SIG-M5 treated with dmso at 0.1 percent for 504 hours (cell line): Measurements from ENCODE around the gene GLRX5.
"Not testable (repeated sequence)": the region's sequence is repeated elsewhere in the genome, so short reads cannot be mapped to it uniquely, and the experiment has no call there.

ENCODE experiments used
- DNase-seq: peaks from one replicate; lab custom pipeline; 2025; ENCODE audit not compliant: unreplicated experiment; lab: John Stamatoyannopoulos, UW

Gene GLRX5

DNA sequence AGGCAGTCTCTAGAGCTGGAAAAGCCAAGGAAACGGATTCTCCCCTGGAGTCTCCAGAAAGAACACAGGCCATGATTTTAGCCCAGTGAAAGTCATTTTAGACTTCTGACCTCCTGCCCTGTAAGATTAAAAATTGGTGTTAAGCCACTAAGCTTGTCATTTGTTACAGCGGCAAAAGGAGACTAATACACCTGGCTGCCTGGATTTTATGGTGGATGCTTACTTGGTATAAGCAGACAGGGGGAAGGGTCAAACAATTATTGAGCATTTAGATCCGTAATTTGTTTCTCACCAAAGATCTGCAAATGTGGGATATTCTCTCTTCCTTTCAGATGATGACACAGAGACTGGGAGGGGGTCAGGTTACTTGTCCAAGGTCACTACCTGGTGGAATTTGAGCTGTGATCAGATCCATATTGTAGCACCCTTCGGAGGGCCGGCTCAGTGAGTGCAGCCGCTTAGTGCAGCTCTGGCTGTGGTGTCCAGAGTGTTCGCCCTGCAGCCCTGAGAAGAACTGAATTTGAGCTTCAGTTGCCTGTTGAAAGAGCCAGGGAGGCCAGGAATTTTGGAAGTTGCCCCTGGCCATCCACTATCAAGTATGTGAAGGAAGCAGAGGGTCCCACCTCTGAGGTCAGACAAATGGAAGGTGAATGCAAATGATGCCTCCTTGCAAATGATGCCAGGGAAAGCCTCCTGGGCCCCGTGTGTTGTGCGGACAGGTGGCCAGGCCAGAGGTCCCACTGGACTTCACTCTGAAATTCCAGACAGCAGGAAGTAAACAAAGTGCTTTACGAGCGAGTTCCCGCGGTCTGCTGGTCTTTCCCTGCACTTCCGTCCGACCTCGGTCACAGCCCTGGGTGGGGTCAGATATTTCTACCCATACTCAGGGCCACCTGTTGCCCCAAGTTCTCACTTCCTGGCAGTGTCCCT, 15.1 kb downstream of the GLRX5 start:
- DNase-seq: no peak

DNA sequence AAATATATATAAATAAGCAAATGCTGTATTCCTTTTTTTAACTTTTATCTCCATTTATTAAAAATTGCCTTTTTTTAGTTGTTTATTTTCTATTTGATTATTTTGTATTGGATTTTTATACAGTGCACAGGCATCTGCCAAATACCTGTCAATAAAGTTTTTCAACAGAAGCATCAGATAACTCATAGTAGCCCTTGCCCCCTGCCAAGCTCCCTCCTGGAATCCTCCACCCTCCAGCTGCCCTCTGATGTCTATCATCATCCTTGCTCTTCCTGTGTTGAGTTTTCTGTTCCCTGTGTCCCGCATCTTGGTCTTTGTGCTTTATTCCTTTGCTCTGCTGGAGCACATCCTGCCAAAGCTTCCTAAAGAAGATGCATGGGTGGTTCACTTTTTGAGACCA, 16.6 kb downstream of the GLRX5 start:
- no peak for DNase-seq

DNA sequence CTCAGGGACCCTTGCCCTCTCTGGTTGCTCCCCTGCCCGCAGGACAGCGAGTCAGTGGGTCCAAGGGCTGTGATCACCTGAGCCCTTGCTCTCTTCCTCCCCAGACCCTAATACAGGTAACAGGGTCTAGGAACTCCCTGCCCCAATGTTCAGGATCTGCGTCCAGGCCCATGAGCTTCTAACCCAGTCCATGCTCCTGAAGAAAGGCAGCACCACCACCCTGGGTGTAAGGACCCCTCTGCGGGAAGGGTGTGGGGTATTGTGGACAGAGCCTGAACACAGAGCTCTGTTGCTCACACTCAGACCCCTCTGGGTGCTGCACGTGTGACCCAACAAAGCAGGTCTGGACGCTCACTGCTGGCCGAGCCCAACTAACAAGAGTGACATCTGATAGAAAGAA, 18.3 kb downstream of the GLRX5 start:
- DNase-seq: no peak

DNA sequence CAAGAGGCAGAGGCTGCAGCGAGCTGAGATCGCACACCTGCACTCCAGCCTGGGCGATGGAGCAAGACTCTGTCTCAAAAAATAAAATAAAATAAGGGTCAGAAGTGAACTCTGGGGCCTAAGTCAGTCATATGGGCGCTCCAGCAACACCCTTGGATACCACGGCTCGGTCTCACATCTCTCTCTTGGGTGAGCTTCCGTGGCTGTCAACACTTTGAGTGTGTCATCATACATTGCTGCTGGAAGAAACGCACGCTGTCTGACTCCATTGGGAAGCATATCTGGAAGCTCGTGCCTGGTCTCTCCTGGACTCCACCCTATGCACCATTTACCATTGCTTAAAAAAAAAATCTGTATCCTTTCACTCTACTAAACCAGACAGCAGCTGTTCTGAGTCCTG, 20.2 kb downstream of the GLRX5 start:
- DNase-seq: no peak

DNA sequence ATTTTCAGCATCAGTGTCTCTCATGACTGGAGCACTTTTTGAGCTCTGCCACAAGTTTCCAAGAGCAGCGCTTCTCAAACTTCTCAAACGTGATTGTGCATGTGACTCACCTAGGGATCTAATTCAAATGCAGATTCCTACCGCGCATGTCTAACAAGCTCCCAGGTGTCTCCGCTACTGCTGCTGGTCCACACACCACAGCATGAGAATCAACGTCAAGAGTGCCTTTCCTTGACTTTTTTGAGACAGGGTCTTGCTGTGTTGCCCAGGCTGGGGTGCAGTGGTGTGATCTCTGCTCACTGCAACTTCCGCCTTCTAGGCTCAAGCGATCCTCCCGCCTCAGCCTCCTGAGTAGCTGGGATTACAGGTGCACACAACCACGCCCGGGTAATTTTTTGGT, 22.4 kb downstream of the GLRX5 start:
- DNase-seq: no peak

DNA sequence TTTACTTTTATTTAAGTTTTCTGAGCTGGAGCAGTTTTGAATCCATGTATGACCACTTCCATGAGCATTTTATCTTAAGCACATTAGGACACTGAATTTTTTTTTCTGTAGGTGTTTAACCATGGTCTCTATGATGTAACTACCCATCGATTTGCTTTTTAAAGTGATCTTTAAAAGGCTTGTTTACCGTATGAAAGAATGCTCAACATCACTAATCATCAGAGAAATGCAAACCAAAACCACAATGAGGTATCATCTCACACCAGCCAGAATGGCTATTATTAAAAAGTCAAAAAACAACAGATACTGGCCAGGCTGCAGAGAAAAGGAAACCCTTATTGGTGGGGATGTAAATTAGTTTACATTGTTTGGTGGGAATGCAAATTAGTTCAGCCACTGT, 23.0 kb downstream of the GLRX5 start:
- DNase-seq: no peak

DNA sequence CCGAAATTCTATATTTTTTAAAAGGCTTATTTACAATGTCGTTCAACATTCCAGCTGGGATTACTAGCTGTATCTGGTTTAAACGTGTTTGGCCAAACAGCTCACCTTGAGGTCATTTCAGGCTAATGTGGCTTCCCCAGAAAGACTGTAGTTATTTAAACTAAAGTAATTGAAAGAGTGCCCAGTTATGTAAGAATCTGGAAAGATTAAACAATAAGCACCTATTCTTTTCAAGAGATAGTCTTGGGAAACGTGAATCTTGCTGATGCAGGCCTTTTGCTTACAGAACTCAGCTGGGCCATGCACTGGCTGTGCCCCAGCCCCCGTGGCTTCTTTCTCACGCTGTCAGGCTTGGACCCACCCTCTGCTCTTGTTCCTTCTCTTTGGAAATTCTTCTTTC, 24.4 kb downstream of the GLRX5 start:
- DNase-seq: no peak

DNA sequence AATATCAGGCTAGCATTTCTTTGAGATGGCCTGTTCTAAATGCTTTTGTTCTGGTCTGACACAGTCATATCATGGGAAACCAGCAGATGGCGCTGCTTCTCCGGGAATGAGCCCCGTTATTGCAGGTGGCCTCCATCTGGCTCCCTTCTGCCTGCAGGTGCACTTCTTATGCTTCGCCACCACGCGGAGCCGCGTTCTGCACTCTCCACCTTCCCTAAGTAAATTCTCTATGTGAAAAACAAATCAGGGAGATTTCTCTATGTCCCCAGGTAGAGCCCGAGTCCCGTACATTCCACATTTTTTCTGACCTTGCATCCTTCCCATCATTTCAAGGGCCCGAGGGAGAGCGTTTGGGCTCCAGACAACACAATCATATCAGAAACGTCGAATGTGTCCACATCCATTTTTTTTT, 26.2 kb downstream of the GLRX5 start:
- peak; percentile 83 for DNase-seq

DNA sequence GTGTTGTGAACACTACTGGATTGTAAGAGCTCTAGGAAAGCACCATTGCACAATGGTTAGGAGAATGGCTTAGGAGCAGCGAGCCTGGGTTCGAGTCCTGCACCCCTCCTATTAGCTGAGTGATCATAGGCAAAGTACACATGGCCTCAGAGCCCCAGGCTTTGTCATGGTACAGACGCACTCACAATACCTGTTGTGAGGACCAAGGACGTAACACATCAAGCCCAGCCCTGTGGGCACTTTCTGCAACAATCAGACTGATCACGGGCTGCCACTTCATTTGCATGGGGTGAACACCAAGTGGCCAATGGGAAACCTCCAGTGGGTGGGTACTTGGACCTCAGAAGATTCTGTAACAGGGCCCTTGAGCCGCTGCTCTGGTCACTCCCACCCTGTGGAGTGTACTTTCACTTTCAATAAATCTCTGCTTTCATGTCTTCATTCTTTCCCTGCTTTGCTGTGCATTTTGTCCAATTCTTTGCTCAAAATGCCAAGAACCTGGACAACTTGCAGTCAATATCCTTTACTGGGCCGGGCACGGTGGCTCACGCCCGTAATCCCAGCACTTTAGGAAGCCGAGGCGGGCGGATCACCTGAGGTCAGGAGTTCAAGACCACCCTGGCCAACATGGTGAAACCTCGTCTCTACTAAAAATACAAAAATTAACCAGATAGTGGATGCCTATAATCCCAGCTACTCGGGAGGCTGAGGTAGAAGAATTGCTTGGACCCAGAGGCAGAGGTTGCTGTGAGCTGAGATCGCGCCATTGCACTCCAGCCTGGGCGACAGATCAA, 28.2 kb downstream of the GLRX5 start:
- no peak for DNase-seq

DNA sequence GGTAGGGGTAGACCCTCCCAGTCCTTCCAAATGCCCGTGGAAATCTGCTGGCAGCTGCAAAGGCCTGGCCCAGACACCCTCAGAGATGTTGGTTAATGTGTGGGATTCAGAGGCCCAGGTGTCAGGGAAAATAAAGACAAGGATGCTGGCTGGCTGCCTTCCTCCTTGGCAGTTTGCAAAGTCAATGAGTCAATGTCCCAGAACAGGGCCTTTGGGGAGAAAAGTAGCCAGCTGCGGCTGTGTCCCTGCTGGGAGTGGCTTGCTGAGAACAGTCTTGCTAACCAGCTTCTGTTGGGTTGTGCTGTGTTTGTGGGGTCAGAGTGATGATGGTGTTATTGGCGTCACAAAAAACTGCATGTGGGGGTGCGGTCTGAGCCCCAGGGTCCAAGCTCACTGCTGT, 29.2 kb downstream of the GLRX5 start:
- no peak for DNase-seq

DNA sequence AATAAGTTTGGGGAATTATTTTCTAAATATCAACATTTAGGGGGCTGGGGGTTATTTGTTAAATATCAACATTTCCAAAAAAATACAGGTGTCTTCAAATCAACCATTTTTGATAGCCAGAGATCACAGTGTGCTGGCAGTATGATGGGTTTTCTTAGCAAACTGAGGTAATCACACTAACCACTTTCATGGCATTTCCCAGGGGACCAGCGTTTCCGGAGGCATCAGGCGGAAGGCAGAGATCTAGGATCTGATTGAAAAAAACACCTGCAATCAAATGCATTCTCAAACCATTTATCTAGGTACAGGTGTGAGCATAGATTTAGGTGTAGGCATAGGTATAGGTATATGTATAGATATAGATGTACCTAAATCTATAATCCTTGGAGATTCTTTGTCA, 34.6 kb downstream of the GLRX5 start:
- DNase-seq: no peak

DNA sequence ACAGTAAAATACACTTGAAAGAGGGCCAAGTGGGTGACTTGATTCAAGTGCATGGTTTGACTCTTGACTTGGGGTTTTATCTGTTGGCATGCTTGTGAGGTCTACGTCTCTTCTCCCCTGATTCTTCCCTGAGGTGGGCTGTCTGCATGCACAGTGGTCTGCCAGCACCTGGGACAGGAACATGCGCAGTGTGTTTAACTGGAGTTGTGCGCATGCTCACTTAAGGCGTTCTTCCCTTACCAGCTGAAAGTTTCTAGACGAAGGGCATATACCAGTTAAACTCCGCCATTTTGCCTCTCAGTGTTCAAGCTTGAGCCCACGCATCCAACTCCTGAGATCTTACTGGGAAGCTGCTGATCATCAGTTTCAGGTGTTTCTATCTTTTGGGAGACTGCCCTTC, 38.5 kb downstream of the GLRX5 start:
- no peak for DNase-seq

DNA sequence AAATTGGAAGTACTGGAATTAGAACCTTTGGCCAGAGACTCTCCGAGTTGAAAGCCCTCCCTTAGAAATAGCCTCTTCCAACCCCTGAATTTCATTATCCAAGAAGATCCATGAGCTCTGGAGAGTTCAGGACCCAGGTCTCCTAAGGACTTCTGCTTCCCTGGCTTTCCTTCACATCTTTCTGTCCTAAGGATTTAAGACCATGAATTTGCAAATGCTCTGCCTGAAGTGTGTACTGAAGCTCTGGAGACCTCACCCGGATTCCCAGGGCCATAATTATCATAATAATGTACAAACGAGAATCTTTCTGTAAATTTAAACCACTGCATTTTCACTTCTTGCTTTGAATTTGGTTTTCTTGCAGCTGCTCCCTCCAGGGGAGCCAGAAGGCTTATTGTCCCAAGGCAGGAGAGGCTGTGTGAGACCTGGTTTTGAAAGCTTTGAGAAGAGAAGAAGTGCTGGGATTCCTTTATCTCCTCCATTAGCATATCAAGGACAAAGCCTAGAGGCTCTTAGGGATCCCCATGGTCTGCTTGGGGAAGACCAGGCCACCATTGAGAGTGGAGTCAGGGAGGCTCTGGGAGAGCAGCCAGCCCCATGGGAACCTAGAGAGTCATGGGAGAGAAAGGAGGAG, 41.1 kb downstream of the GLRX5 start:
- DNase-seq: no peak

DNA sequence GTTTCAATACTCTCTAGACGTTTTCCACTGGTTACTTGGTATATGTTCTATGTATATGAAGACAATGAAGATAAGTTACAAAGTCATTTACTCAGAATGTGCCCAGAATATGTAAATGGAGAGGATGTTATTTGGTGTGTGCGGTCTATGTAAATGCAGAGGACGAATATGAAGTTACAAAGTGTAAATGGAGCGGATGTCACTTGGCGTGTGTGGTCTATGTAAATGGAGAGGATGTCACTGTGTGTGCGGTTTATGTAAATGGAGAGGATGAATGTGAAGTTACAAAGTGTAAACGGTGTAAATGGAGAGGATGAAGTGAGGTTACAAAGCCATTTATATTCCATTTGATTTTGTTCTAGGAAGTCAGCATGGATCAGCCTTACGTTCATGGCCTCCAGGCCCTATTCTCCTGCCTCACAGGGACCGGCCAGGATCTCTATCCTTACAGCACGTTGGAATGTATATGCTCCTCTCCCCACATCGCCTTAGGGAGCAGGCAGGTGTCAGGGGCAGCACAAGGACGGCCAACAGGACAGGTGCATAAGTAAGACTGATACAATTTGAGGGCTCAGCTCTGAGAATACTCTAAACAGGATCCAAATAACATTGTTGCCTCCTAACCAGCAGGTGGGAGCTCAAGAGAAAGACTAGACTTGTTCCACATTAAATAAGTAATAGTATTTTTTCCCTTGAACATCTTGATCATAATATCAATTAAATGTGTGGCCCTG, 42.4 kb downstream of the GLRX5 start:
- no peak for DNase-seq

DNA sequence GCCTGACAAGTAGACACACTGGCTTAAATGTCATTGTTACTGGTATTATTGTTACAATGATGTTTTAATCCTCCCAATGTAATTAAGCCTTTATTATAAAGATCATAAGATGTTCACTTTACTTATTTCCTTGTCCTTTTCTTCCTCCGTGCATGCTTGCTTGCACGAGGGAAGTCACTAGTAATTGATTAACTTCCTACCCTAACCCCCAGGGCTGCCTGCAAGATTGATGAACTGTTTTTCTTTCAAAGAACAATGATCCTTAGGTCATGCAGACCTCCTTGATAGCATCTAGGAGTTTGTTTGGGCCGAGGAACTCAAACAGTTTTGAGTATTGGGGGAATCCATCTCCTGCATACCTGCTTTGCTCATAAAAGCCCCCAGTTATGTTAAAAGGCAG, 43.0 kb downstream of the GLRX5 start:
- no peak for DNase-seq

DNA sequence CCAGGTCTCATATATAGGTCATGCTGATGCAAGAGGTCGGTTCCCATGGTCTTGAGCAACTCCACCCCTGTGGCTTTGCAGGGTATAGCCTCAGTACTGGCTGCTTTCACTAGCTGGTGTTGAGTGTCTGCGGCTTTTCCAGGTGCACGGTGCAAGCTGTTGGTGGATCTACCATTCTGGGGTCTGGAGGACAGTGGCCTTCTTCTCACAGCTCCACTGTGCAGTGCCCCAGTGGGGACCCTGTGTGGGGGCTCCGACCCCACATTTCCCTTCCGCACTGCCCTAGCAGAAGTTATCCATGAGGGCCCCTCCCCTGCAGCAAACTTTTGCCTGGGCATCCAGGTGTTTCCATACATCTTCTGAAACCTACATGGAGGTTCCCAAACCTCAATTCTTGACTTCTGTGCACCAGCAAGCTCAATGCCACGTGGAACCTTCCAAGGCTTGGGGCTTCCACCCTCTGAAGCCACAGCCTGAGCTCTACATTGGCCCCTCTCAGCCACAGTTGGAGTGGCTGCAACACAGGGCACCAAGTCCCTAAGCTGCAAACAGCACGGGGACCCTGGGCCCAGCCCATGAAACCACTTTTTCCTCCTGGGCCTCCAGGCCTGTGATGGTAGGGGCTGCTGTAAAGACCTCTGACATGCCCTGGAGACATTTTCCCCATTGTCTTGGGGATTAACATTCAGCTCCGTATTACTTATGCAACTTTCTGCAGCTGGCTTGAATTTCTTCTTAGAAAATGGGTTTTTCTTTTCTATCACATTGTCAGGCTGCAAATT, 49.2 kb downstream of the GLRX5 start:
- not testable (repeated sequence) for DNase-seq

DNA sequence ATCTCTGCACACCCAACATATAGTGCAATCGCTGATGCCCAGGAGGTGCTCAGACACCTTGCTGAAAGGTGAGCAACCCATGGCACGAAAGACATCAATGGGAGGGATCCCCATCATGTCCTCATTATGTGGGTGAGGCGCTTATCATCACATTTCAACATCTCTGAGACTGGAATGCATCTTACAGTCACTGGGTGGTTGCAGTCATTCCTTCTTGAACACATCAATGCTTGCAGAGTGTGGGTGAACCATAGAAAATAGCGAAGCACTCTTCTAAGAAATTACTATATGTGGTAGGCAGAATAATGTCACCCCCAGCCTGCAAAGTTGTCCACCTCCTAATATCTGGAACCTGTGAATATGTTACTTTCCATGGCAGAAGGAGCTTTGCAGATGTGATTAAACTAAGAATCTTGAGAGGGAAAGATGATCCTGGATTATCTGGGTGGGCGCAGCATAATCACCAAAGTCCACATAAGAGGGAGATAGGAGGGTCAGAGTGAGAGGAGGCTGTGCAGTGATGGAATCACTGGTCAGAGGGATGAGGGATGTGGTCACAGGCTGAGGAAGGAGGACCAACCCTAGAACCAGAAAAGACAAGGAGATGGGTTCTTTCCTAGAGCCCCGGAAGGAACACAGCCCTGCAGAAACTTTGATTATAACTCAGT, 51.2 kb downstream of the GLRX5 start:
- DNase-seq: no peak

DNA sequence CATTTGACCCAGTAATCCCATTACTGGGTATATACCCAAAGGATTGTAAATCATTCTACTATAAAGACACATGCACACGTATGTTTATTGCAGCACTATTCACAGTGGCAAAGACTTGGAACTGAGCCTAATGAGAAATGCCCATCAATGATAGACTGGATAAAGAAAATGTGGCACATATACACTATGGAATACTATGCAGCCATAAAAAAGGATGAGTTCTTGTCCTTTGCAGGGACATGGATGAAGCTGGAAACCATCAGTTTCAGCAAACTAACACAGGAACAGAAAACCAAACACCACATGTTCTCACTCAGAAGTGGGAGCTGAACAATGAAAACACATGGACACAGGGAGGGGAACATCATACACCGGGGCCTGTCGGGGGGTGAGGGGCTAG, 56.3 kb downstream of the GLRX5 start:
- not testable (repeated sequence) for DNase-seq
